Erythroblast (primary cell): ENCODE measurements around the gene CDH2.

Experiments used
- GATA1 ChIP-seq: IDR thresholded peaks from 2 replicates; pipeline ENCODE4 v1.6.1; 2011; ENCODE audit warnings: low read depth, mild to moderate bottlenecking, control low read depth, low read length, moderate library complexity
- POLR2A ChIP-seq: IDR thresholded peaks from 2 replicates; pipeline ENCODE4 v1.6.1; 2011; ENCODE audit warnings: mild to moderate bottlenecking, low read length

GRCh38 chr18:28027755-28028154 lies 149.2 kb downstream of the CDH2 start:
- TF ChIP-seq POLR2A (no peak), GATA1 (no peak)
